ENCODE measurements around the gene SGK1.

SGK1 gene

GRCh38 chr6:134346932-134347545, 29.1 kb upstream of the SGK1 start:
- no peak overlapping the region for H3K4me3 ChIP-seq (ENCODE audit: low read depth, low read length)
- peaks cover 2% of the 10 kb centered on the region; the same call in 1 of the 2 replicates for H3K4me1 ChIP-seq (ENCODE audit: control insufficient read depth, insufficient read depth, low read length)
- no peak overlapping the region for H3K27ac ChIP-seq (ENCODE audit: extremely low read depth, low read depth, low read length)
- TF ChIP-seq ZSCAN23 (tag by site-specific recombination; IDR thresholded peaks at IDR 0.05) (no peak), ZSCAN4 (tag by site-specific recombination; IDR thresholded peaks at IDR 0.05) (no peak), ZXDB (tag by site-specific recombination; IDR thresholded peaks at IDR 0.05) (no peak), ZNF830 (tag by site-specific recombination; IDR thresholded peaks at IDR 0.05; ENCODE audit: low read depth) (no peak), ZNF449 (tag by site-specific recombination; IDR thresholded peaks at IDR 0.05) (no peak), ZNF792 (tag by site-specific recombination; IDR thresholded peaks at IDR 0.05) (no peak), ZNF747 (tag by site-specific recombination; IDR thresholded peaks at IDR 0.05) (no peak), ZNF510 (tag by site-specific recombination; IDR thresholded peaks at IDR 0.05; ENCODE audit: insufficient replicate concordance) (no peak)
- ChIA-PET CTCF (interaction anchor here (0.6 to 0.7 kb wide), 4 partner anchors 29 to 236 kb away, joined by 3 to 4 read pairs (median 3); no protein-coding TSS in a partner anchor), POLR2A (interaction anchor here (1.7 kb wide), 1 partner anchor 48 kb away, joined by 3 read pairs; no protein-coding TSS in a partner anchor)
- H3K36me3 ChIP-seq (ENCODE audit: control insufficient read depth in 2 of 2, insufficient read depth in 1 of 2, low read length in 2 of 2), result no peaks in the 10 kb centered on the region
- H3K9me3 ChIP-seq (ENCODE audit: control insufficient read depth, insufficient read depth, low read depth, low read length), result no peaks in the 10 kb centered on the region

GRCh38 chr6:134345789-134346188, 27.9 kb upstream of the SGK1 start:
- POLR2A ChIA-PET, result no interaction called here
- Histone ChIP-seq H3K9me3 (ENCODE audit: control insufficient read depth, insufficient read depth, low read depth, low read length) (no peaks in the 10 kb centered on the region), H3K4me3 (ENCODE audit: low read depth, low read length) (no peak overlapping the region), H3K4me1 (ENCODE audit: control insufficient read depth, insufficient read depth, low read length) (peaks cover 2% of the 10 kb centered on the region; the same call in 1 of the 2 replicates), H3K27ac (ENCODE audit: extremely low read depth, low read depth, low read length) (no peak overlapping the region), H3K36me3 (ENCODE audit: control insufficient read depth in 2 of 2, insufficient read depth in 1 of 2, low read length in 2 of 2) (no peaks in the 10 kb centered on the region)
- TF ChIP-seq ZBTB7A (tag by site-specific recombination; IDR thresholded peaks at IDR 0.05; ENCODE audit: low read depth) (no peak), ZNF169 (tag by site-specific recombination; IDR thresholded peaks at IDR 0.05) (no peak), AEBP2 (tag by site-specific recombination; IDR thresholded peaks at IDR 0.05; ENCODE audit: borderline replicate concordance) (no peak), ZNF692 (tag by site-specific recombination; IDR thresholded peaks at IDR 0.05) (no peak), KLF1 (tag by site-specific recombination; IDR thresholded peaks at IDR 0.05) (no peak), ZNF501 (tag by site-specific recombination; IDR thresholded peaks at IDR 0.05) (no peak), ZNF791 (tag by site-specific recombination; IDR thresholded peaks at IDR 0.05) (no peak), GFI1B (tag by site-specific recombination; IDR thresholded peaks at IDR 0.05) (no peak), ZNF600 (tag by site-specific recombination; IDR thresholded peaks at IDR 0.05) (no peak)
- CTCF ChIA-PET, result interaction anchor here (0.7 kb wide), 1 partner anchor 890 kb away, joined by 3 read pairs; no protein-coding TSS in a partner anchor

Data from HEK293 (cell line).